Colonic mucosa (tissue), 4 donors: ENCODE data around the gene ERCC8. TPM values are rescaled to one million over a fixed set of nuclear protein-coding genes. Genes with fewer than 3 reads are reported as not detected.

Source experiments
- DNase-seq: peaks from one replicate; pipeline ENCODE4 v3.0.0-alpha.2; 2020
- H3K27ac ChIP-seq: fragments of 200-600 bp; one replicate; pipeline ENCODE4 v1.8.0; 2021
- H3K27me3 ChIP-seq: fragments of 200-600 bp; one replicate; pipeline ENCODE4 v1.8.0; 2021
- H3K36me3 ChIP-seq: fragments of 200-600 bp; one replicate; pipeline ENCODE4 v1.8.0; 2021
- H3K4me1 ChIP-seq: fragments of 200-600 bp; one replicate; pipeline ENCODE4 v1.8.0; 2021; ENCODE audit warnings: mild to moderate bottlenecking
- H3K4me3 ChIP-seq: fragments of 200-600 bp; one replicate; pipeline ENCODE4 v1.8.0; 2021
- H3K9ac ChIP-seq, 2 donors: one replicate each; pipeline ENCODE4 v1.7.0; 2013; ENCODE audit warnings: control low read depth in 2 of 2, low read depth in 2 of 2, low read length in 2 of 2
- H3K9me3 ChIP-seq: fragments of 200-600 bp; one replicate; pipeline ENCODE4 v1.8.0; 2021
- CTCF ChIP-seq: fragments of 200-600 bp; IDR thresholded peaks from one replicate; pipeline ENCODE4 v1.8.0; 2022; ENCODE audit warnings: antibody characterized with exemption, mild to moderate bottlenecking
- intact Hi-C: fragments of 100-400 bp; cut with DNase I; formaldehyde crosslinking; loops from one replicate; pipeline ENCODE4 v1.14.1; 2022
- total RNA-seq, 2 donors: library from RNA; stranded (reverse); fragmentation: NEBNext Ultra II Directional in 1 of 2; extraction: Animal tissue kit (Norgen Biotek cat#: 25700) in 1 of 2; gene quantifications; one replicate each; pipeline ENCODE4 v1.2.1, GENCODE V29; 2021
- donor health status: healthy.
- donor health status: DM: no; HTN: no; CAD: no.
- donor health status: DM: no; HTN: no; CAD: no.

The ERCC8 gene
- total RNA-seq, 2 donors from 2014 or later: 9.0 to 9.8 TPM

GRCh38 chr5:60851626-60852025, 93.2 kb downstream of the ERCC8 start:
- no peaks in the 10 kb centered on the region for H3K27me3 ChIP-seq

GRCh38 chr5:60846298-60846697, 98.6 kb downstream of the ERCC8 start:
- H3K4me3 ChIP-seq: no peak overlapping the region
- H3K36me3 ChIP-seq: no peaks in the 10 kb centered on the region
- no peaks in the 10 kb centered on the region for H3K4me1 ChIP-seq
- intact Hi-C loops: loop anchor here (10.0 kb wide), 1 partner anchor 171 kb away; no protein-coding TSS in a partner anchor
- H3K27me3 ChIP-seq: no peaks in the 10 kb centered on the region
- no peaks in the 10 kb centered on the region for H3K9me3 ChIP-seq
- H3K27ac ChIP-seq: no peak overlapping the region
- no peak for TF ChIP-seq CTCF
- no peak overlapping the region for H3K9ac ChIP-seq
- no peak for DNase-seq

More at GRCh38 chr5:60851626-60852025, 93.2 kb downstream of the ERCC8 start:
- intact Hi-C loops: no loop called here
- no peak for TF ChIP-seq CTCF
- H3K27ac ChIP-seq: no peak overlapping the region
- no peaks in the 10 kb centered on the region for H3K9me3 ChIP-seq
- no peak overlapping the region for H3K9ac ChIP-seq
- no peak overlapping the region for H3K4me3 ChIP-seq
- H3K4me1 ChIP-seq: no peaks in the 10 kb centered on the region
- no peak for DNase-seq
- H3K36me3 ChIP-seq: no peaks in the 10 kb centered on the region

GRCh38 chr5:60843936-60844905, 100.6 kb downstream of the ERCC8 start, which contains the start of gene ELOVL7:
ELOVL7 (minus strand) TSS chr5:60844269; CDS start chr5:60787397, 56,872 bp downstream.
- Histone ChIP-seq H3K9me3 (no peaks in the 10 kb centered on the region), H3K36me3 (no peaks in the 10 kb centered on the region), H3K4me3 (peak within 1 kb of the TSS; percentile 85), H3K27me3 (no peaks in the 10 kb centered on the region), H3K4me1 (no peaks in the 10 kb centered on the region), H3K9ac (peak within 1 kb of the TSS; percentile 70 to 86), H3K27ac (peak within 1 kb of the TSS; percentile 10)
- no peak for TF ChIP-seq CTCF
- DNase-seq: peak; percentile 90
- intact Hi-C loops: loop anchor here (10.0 kb wide), 1 partner anchor 169 kb away; no protein-coding TSS in a partner anchor

GRCh38 chr5:60843386-60843935, 101.4 kb downstream of the ERCC8 start:
- Histone ChIP-seq H3K36me3 (no peaks in the 10 kb centered on the region), H3K9me3 (no peaks in the 10 kb centered on the region), H3K4me3 (peak overlapping the region; percentile 85), H3K27ac (peak overlapping the region; percentile 10), H3K9ac (peak overlapping the region; percentile 44 to 86), H3K27me3 (no peaks in the 10 kb centered on the region), H3K4me1 (no peaks in the 10 kb centered on the region)
- intact Hi-C loops: loop anchor here (10.0 kb wide), 1 partner anchor 169 kb away; no protein-coding TSS in a partner anchor
- no peak for DNase-seq
- TF ChIP-seq CTCF: no peak

GRCh38 chr5:60842871-60843385, 101.9 kb downstream of the ERCC8 start:
- Histone ChIP-seq H3K36me3 (no peaks in the 10 kb centered on the region), H3K27ac (no peak overlapping the region), H3K4me3 (peak overlapping the region; percentile 85), H3K9me3 (no peaks in the 10 kb centered on the region), H3K4me1 (no peaks in the 10 kb centered on the region), H3K27me3 (no peaks in the 10 kb centered on the region), H3K9ac (peak overlapping the region; percentile 14 to 44)
- peak; percentile 43 for DNase-seq
- TF ChIP-seq CTCF: no peak
- intact Hi-C loops: loop anchor here (10.0 kb wide), 1 partner anchor 168 kb away; no protein-coding TSS in a partner anchor
